Neutrophil (primary cell): ENCODE measurements around the gene HGD.

Source experiments
- H3K27ac ChIP-seq: fragments of 200-600 bp; sonication (generic); 2 replicates; pipeline ENCODE4 v1.5.1; 2016; ENCODE audit warnings: mild to moderate bottlenecking, moderate library complexity
- H3K27me3 ChIP-seq: fragments of 200-600 bp; sonication (generic); 2 replicates; pipeline ENCODE4 v1.6.0; 2016; ENCODE audit warnings: mild to moderate bottlenecking
- H3K36me3 ChIP-seq: fragments of 200-600 bp; sonication (generic); 2 replicates; pipeline ENCODE4 v1.5.1; 2017
- H3K4me1 ChIP-seq, 2 experiments: fragments of 200-600 bp in 1 of 2; sonication (generic) in 1 of 2; 1 replicate in 1 of 2; 2 replicates in 1 of 2; pipeline versions ENCODE4 v1.5.1 to v1.6.1; 2013 to 2016; ENCODE audit warnings: low read depth in 1 of 2, low read length in 1 of 2, mild to moderate bottlenecking in 1 of 2, moderate library complexity in 1 of 2; ENCODE audit not compliant: control insufficient read depth in 1 of 2, insufficient read depth in 1 of 2
- H3K4me3 ChIP-seq, 2 experiments: fragments of 200-600 bp in 1 of 2; sonication (generic) in 1 of 2; 1 replicate in 1 of 2; 2 replicates in 1 of 2; pipeline ENCODE4 v1.5.1; 2013 to 2016; ENCODE audit warnings: low read depth in 1 of 2, low read length in 1 of 2, mild to moderate bottlenecking in 1 of 2, moderate library complexity in 1 of 2
- H3K9me3 ChIP-seq: fragments of 200-600 bp; sonication (generic); 2 replicates; pipeline ENCODE4 v1.5.1; 2016
- CTCF ChIP-seq: fragments of 200-600 bp; sonication (generic); IDR thresholded peaks from 2 replicates; pipeline ENCODE4 v1.5.1; 2016; ENCODE audit warnings: antibody characterized with exemption

HGD gene

GRCh38 chr3:120604784-120605183 lies 77.3 kb downstream of the HGD start:
- no peak overlapping the region for H3K4me3 ChIP-seq
- H3K27me3 ChIP-seq = no peaks in the 10 kb centered on the region

GRCh38 chr3:120604382-120604781 lies 77.7 kb downstream of the HGD start:
- no peaks in the 10 kb centered on the region for H3K9me3 ChIP-seq
- no peak overlapping the region for H3K27ac ChIP-seq
- no peak for TF ChIP-seq CTCF
- H3K4me3 ChIP-seq = no peak overlapping the region
- no peaks in the 10 kb centered on the region for H3K4me1 ChIP-seq
- H3K36me3 ChIP-seq = peaks cover 35% of the 10 kb centered on the region
- H3K27me3 ChIP-seq = no peaks in the 10 kb centered on the region

More at GRCh38 chr3:120604784-120605183, 77.3 kb downstream of the HGD start:
- H3K4me1 ChIP-seq = no peaks in the 10 kb centered on the region
- no peaks in the 10 kb centered on the region for H3K9me3 ChIP-seq
- H3K36me3 ChIP-seq = peaks cover 32% of the 10 kb centered on the region
- no peak overlapping the region for H3K27ac ChIP-seq
- no peak for TF ChIP-seq CTCF

GRCh38 chr3:120602682-120603081 lies 79.4 kb downstream of the HGD start:
- Histone ChIP-seq H3K9me3 (no peaks in the 10 kb centered on the region), H3K27ac (no peak overlapping the region), H3K4me3 (no peak overlapping the region), H3K27me3 (no peaks in the 10 kb centered on the region), H3K36me3 (peaks cover 49% of the 10 kb centered on the region), H3K4me1 (no peaks in the 10 kb centered on the region)
- TF ChIP-seq CTCF = no peak

- peaks cover 49% of the 10 kb centered on the region for H3K36me3 ChIP-seq
These were observed 80.5 kb downstream of the HGD start for GRCh38 chr3:120601554-120601953.

GRCh38 chr3:120599211-120599610 lies 82.8 kb downstream of the HGD start:
- Histone ChIP-seq H3K4me3 (no peak overlapping the region), H3K4me1 (peaks cover 15 to 21% of the 10 kb centered on the region in 2 experiments), H3K27ac (no peak overlapping the region), H3K27me3 (no peaks in the 10 kb centered on the region), H3K9me3 (no peaks in the 10 kb centered on the region), H3K36me3 (peaks cover 49% of the 10 kb centered on the region)
- no peak for TF ChIP-seq CTCF

More at GRCh38 chr3:120601554-120601953, 80.5 kb downstream of the HGD start:
- TF ChIP-seq CTCF = no peak
- H3K4me3 ChIP-seq = no peak overlapping the region
- H3K4me1 ChIP-seq = peaks cover 8 to 10% of the 10 kb centered on the region in 2 experiments
- no peak overlapping the region for H3K27ac ChIP-seq
- no peaks in the 10 kb centered on the region for H3K9me3 ChIP-seq
- H3K27me3 ChIP-seq = no peaks in the 10 kb centered on the region
